HCT116 (cell line): ENCODE data around the gene DHRS12. TPM values are rescaled to one million over a fixed set of nuclear protein-coding genes. Genes with fewer than 3 reads are reported as not detected.

ENCODE experiments used
- ATAC-seq: fragments of 200-7000 bp; cut with Tn5 transposase; 2 replicates; pipeline ENCODE4 v1.9.1; 2020; ENCODE audit warnings: mild to moderate bottlenecking, moderate library complexity
- BruUV-seq: library from RNA; stranded (reverse); fragments of 400-500 nt; replicated peaks from 2 replicates; lab custom pipeline; 2021; lab: Mats Ljungman, UMichigan
- CTCF ChIA-PET: fragments of 300-600 bp; sonication (Branson Sonifier 250); formaldehyde crosslinking; loops from one replicate; lab custom pipeline; 2021; ENCODE audit warnings: antibody characterized with exemption; lab: Charles Lee
- POLR2A ChIA-PET: fragments of 300-600, 350-600 bp; sonication (Branson Sonifier 250); formaldehyde crosslinking; loops from one replicate; lab custom pipeline; 2021; ENCODE audit warnings: antibody characterized with exemption; lab: Charles Lee
- RAD21 ChIA-PET, 2 experiments: fragments of 300-600 bp; sonication (Branson Sonifier 250); formaldehyde crosslinking; loops; one replicate each; lab custom pipeline; 2023; ENCODE audit warnings: low total read pairs in 2 of 2; ENCODE audit not compliant: uncharacterized antibody in 2 of 2, unreplicated experiment in 2 of 2, low non-redundant PET in 1 of 2; lab: Charles Lee
- DNase-seq: peaks from one replicate; pipeline ENCODE4 v3.0.0-alpha.2; 2010; ENCODE audit warnings: low read depth, low spot score
- H2AFZ ChIP-seq: fragments of 200-600 bp; shearing (Covaris generic), sonication (generic); 2 replicates; pipeline ENCODE4 v1.6.1; 2017; ENCODE audit warnings: low read depth, mixed run types, mixed read lengths, antibody characterized with exemption, low read length; ENCODE audit not compliant: poor library complexity, severe bottlenecking
- H3K27ac ChIP-seq: 2 replicates; pipeline ENCODE4 v1.5.1; 2012; ENCODE audit warnings: low read depth, low read length
- H3K27me3 ChIP-seq: fragments of 200-600 bp; sonication (generic); 2 replicates; pipeline ENCODE4 v1.6.1; 2016; ENCODE audit warnings: mixed run types, low read length, mixed read lengths; ENCODE audit not compliant: insufficient read depth
- H3K36me3 ChIP-seq, 2 experiments: fragments of 200-500 bp in 1 of 2; fragments of 200-600 bp in 1 of 2; sonication (Bioruptor generic) in 1 of 2; sonication (generic) in 1 of 2; 2 replicates each; pipeline versions ENCODE4 v1.5.1 to v1.6.1; 2014 to 2016; ENCODE audit warnings: low read length in 2 of 2, inconsistent platforms in 1 of 2, mixed read lengths in 1 of 2, mixed run types in 1 of 2; ENCODE audit not compliant: insufficient read depth in 2 of 2, control insufficient read depth in 1 of 2
- H3K4me1 ChIP-seq, 2 experiments: fragments of 200-600 bp in 1 of 2; sonication (generic) in 1 of 2; 2 replicates each; pipeline versions ENCODE4 v1.5.1 to v1.6.1; 2012 to 2017; ENCODE audit warnings: low read length in 2 of 2, inconsistent platforms in 1 of 2, mild to moderate bottlenecking in 1 of 2, mixed read lengths in 1 of 2, mixed run types in 1 of 2, moderate library complexity in 1 of 2; ENCODE audit not compliant: insufficient read depth in 2 of 2, control insufficient read depth in 1 of 2
- H3K4me2 ChIP-seq: fragments of 200-600 bp; sonication (generic); 2 replicates; pipeline ENCODE4 v1.6.1; 2017; ENCODE audit warnings: mixed run types, low read length, mixed read lengths
- H3K4me3 ChIP-seq, 2 experiments: fragments of 200-600 bp in 1 of 2; sonication (generic) in 1 of 2; replicated peaks in 1 of 2; 2 replicates each; pipeline ENCODE4 v1.5.1; 2011 to 2016; ENCODE audit warnings: low read length in 2 of 2, control low read depth in 1 of 2, low read depth in 1 of 2, mild to moderate bottlenecking in 1 of 2, mixed read lengths in 1 of 2, mixed run types in 1 of 2
- H3K79me2 ChIP-seq: fragments of 200-600 bp; sonication (generic); 2 replicates; pipeline ENCODE4 v1.6.1; 2017; ENCODE audit warnings: mild to moderate bottlenecking, mixed run types, low read length, moderate library complexity, mixed read lengths; ENCODE audit not compliant: insufficient read depth
- H3K9ac ChIP-seq: fragments of 200-600 bp; sonication (generic); 2 replicates; pipeline ENCODE4 v1.6.1; 2016; ENCODE audit warnings: low read length, mixed read lengths
- H3K9me2 ChIP-seq: fragments of 200-600 bp; sonication (generic), shearing (Covaris generic); 2 replicates; pipeline ENCODE4 v1.6.1; 2017; ENCODE audit warnings: mixed run types, mild to moderate bottlenecking, moderate library complexity; ENCODE audit not compliant: insufficient read depth
- H3K9me3 ChIP-seq, 2 experiments: fragments of 200-500 bp in 1 of 2; fragments of 200-600 bp in 1 of 2; sonication (Bioruptor generic) in 1 of 2; sonication (generic) in 1 of 2; 2 replicates each; pipeline ENCODE4 v1.6.1; 2014 to 2017; ENCODE audit warnings: low read length in 2 of 2, mixed read lengths in 2 of 2, inconsistent platforms in 1 of 2, low read depth in 1 of 2, mild to moderate bottlenecking in 1 of 2, mixed run types in 1 of 2, moderate library complexity in 1 of 2; ENCODE audit not compliant: control insufficient read depth in 1 of 2, insufficient read depth in 1 of 2
- H4K20me1 ChIP-seq: fragments of 200-600 bp; sonication (generic), shearing (Covaris generic); 2 replicates; pipeline ENCODE4 v1.6.1; 2017; ENCODE audit warnings: mixed run types, mild to moderate bottlenecking, moderate library complexity; ENCODE audit not compliant: insufficient read depth
- CBX3 ChIP-seq: IDR thresholded peaks from 2 replicates; pipeline ENCODE4 v1.6.1; 2012; ENCODE audit warnings: low read depth
- ELF1 ChIP-seq: IDR thresholded peaks from 2 replicates; pipeline ENCODE4 v1.6.1; 2012; ENCODE audit warnings: low read depth, borderline replicate concordance
- EZH2 ChIP-seq: fragments of 200-600 bp; sonication (generic); IDR thresholded peaks from 2 replicates; pipeline ENCODE4 v1.6.1; 2017; ENCODE audit warnings: antibody characterized with exemption, mixed run types
- EZH2phosphoT487 ChIP-seq: fragments of 200-600 bp; IDR thresholded peaks from 2 replicates; pipeline ENCODE4 v1.6.1; 2018; ENCODE audit warnings: antibody characterized with exemption, borderline replicate concordance
- FOSL1 ChIP-seq: IDR thresholded peaks from 2 replicates; pipeline ENCODE4 v1.6.1; 2012; ENCODE audit warnings: low read depth
- JUND ChIP-seq: IDR thresholded peaks from 2 replicates; pipeline ENCODE4 v1.6.1; 2012
- POLR2AphosphoS5 ChIP-seq: IDR thresholded peaks from 2 replicates; pipeline ENCODE4 v1.6.1; 2011; ENCODE audit warnings: mild to moderate bottlenecking, low read depth, low read length, moderate library complexity
- SIN3A ChIP-seq: IDR thresholded peaks from 2 replicates; pipeline ENCODE4 v1.6.1; 2012; ENCODE audit warnings: low read depth
- SP1 ChIP-seq: IDR thresholded peaks from 2 replicates; pipeline ENCODE4 v1.6.1; 2012; ENCODE audit warnings: low read depth
- SRF ChIP-seq: IDR thresholded peaks from 2 replicates; pipeline ENCODE4 v1.6.1; 2012; ENCODE audit warnings: low read depth
- TCF7L2 ChIP-seq: IDR thresholded peaks from 2 replicates; pipeline ENCODE4 v1.7.0; 2011; ENCODE audit warnings: borderline replicate concordance, inconsistent platforms; ENCODE audit not compliant: insufficient read depth, insufficient read length; ENCODE audit errors: extremely low read depth
- YY1 ChIP-seq: IDR thresholded peaks from 2 replicates; pipeline ENCODE4 v1.6.1; 2011; ENCODE audit warnings: low read length, low read depth, moderate library complexity, mild to moderate bottlenecking; ENCODE audit not compliant: insufficient replicate concordance; ENCODE audit errors: extremely low read depth
- ZFX ChIP-seq: fragments of 450-650 bp; IDR thresholded peaks from 2 replicates; pipeline ENCODE4 v1.6.1; 2017
- ZNF274 ChIP-seq: fragments of 200-500 bp; sonication (Bioruptor generic); IDR thresholded peaks from 2 replicates; pipeline ENCODE4 v1.6.1; 2014; ENCODE audit warnings: mild to moderate bottlenecking, low read depth, low read length, inconsistent platforms
- intact Hi-C: fragments of 100-400 bp; cut with micrococcal nuclease; formaldehyde crosslinking; loops from 2 replicates; pipeline ENCODE4 v1.10.0; 2022
- total RNA-seq: library from RNA; stranded (reverse); gene quantifications from one replicate; pipeline ENCODE4 v1.2.1, GENCODE V29; 2021; ENCODE audit not compliant: unreplicated experiment
- TF ChIP-seq, protein P1 (sequence below): IDR thresholded peaks from 2 replicates; pipeline ENCODE4 v1.6.1; 2012
- TF ChIP-seq, protein P2 (sequence below): IDR thresholded peaks from 2 replicates; pipeline ENCODE4 v1.6.1; 2012
- TF ChIP-seq, protein P3 (sequence below): IDR thresholded peaks from 2 replicates; pipeline ENCODE4 v1.6.1; 2011; ENCODE audit warnings: mild to moderate bottlenecking, low read length, moderate library complexity; ENCODE audit not compliant: insufficient replicate concordance; ENCODE audit errors: extremely low read depth
- TF ChIP-seq, protein P4 (sequence below), 3 experiments: fragments of 200-600 bp in 1 of 3; sonication (generic) in 1 of 3; IDR thresholded peaks in 2 of 3; conservative IDR thresholded peaks in 1 of 3; 2 replicates each; pipeline ENCODE4 v1.5.1; 2012 to 2017; ENCODE audit warnings: low read depth in 2 of 3, low read length in 2 of 3, antibody characterized with exemption in 1 of 3, borderline replicate concordance in 1 of 3, control low read depth in 1 of 3, mild to moderate bottlenecking in 1 of 3, mixed read lengths in 1 of 3, mixed run types in 1 of 3, moderate library complexity in 1 of 3; ENCODE audit not compliant: insufficient read depth in 1 of 3

The DHRS12 gene
- total RNA-seq, 1 experiment from 2014 or later = 3.9 TPM

- TF ChIP-seq, protein P1, sequence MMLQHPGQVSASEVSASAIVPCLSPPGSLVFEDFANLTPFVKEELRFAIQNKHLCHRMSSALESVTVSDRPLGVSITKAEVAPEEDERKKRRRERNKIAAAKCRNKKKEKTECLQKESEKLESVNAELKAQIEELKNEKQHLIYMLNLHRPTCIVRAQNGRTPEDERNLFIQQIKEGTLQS = no peak
- no peak for TF ChIP-seq YY1
These were observed 42.2 kb downstream of the DHRS12 start (continued) for GRCh38 chr13:51761643-51762350.

DNA sequence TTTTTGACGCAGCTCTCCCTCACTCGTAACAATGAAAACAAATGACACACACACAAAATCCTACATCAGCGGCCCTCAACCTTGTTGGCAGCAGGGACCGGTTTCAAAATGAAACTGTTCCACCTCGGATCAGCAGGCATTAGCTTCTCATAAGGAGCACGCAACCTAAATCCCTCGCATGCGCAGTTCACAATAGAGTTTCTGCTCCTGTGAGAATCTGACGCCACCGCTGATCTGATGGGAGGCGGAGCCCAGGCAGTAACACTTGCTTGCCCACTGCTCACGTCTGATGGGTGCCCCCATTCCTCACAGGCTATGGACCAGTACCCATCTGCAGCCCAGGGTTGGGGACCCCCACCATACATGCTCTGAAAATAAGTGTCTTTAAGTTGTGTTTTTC is 43.4 kb downstream of the DHRS12 start:
- Histone ChIP-seq H3K9me3 (no peaks in the 10 kb centered on the region), H3K4me2 (no peak overlapping the region), H3K9ac (no peak overlapping the region), H3K36me3 (no peaks in the 10 kb centered on the region; a peak in 1 of 4 replicates), H3K4me3 (no peak overlapping the region), H3K79me2 (no peaks in the 10 kb centered on the region), H3K4me1 (peaks cover 5% of the 10 kb centered on the region in 2 experiments; a peak in 2 of 4 replicates), H3K27me3 (no peaks in the 10 kb centered on the region), H3K27ac (no peak overlapping the region), H4K20me1 (no peaks in the 10 kb centered on the region), H3K9me2 (no peaks in the 10 kb centered on the region), H2AFZ (no peak overlapping the region)
- TF ChIP-seq, protein P2, sequence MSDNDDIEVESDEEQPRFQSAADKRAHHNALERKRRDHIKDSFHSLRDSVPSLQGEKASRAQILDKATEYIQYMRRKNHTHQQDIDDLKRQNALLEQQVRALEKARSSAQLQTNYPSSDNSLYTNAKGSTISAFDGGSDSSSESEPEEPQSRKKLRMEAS = no peak
- TF ChIP-seq SP1 (no peak), TCF7L2 (no peak), EZH2 (no peak), JUND (no peak), ELF1 (no peak), ZNF274 (no peak), FOSL1 (no peak), YY1 (no peak), EZH2phosphoT487 (no peak), CBX3 (no peak), SRF (no peak), POLR2AphosphoS5 (no peak), SIN3A (no peak), ZFX (no peak)
- TF ChIP-seq, protein P3, sequence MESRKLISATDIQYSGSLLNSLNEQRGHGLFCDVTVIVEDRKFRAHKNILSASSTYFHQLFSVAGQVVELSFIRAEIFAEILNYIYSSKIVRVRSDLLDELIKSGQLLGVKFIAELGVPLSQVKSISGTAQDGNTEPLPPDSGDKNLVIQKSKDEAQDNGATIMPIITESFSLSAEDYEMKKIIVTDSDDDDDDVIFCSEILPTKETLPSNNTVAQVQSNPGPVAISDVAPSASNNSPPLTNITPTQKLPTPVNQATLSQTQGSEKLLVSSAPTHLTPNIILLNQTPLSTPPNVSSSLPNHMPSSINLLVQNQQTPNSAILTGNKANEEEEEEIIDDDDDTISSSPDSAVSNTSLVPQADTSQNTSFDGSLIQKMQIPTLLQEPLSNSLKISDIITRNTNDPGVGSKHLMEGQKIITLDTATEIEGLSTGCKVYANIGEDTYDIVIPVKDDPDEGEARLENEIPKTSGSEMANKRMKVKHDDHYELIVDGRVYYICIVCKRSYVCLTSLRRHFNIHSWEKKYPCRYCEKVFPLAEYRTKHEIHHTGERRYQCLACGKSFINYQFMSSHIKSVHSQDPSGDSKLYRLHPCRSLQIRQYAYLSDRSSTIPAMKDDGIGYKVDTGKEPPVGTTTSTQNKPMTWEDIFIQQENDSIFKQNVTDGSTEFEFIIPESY = no peak
- TF ChIP-seq, protein P4, sequence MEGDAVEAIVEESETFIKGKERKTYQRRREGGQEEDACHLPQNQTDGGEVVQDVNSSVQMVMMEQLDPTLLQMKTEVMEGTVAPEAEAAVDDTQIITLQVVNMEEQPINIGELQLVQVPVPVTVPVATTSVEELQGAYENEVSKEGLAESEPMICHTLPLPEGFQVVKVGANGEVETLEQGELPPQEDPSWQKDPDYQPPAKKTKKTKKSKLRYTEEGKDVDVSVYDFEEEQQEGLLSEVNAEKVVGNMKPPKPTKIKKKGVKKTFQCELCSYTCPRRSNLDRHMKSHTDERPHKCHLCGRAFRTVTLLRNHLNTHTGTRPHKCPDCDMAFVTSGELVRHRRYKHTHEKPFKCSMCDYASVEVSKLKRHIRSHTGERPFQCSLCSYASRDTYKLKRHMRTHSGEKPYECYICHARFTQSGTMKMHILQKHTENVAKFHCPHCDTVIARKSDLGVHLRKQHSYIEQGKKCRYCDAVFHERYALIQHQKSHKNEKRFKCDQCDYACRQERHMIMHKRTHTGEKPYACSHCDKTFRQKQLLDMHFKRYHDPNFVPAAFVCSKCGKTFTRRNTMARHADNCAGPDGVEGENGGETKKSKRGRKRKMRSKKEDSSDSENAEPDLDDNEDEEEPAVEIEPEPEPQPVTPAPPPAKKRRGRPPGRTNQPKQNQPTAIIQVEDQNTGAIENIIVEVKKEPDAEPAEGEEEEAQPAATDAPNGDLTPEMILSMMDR (IDR thresholded peaks at IDR 0.05 in 2 of 3, conservative IDR thresholded peaks at IDR 0.05 in 1 of 3; ENCODE audit: borderline replicate concordance in 1 of 3, insufficient read depth in 1 of 3, low read depth in 2 of 3, low read length in 2 of 3) = no peak
- TF ChIP-seq, protein P1 = no peak
- ChIA-PET RAD21 (no interaction called here), CTCF (interaction anchor here (0.6 kb wide), 1 partner anchor 118 kb away, joined by 3 read pairs; no protein-coding TSS in a partner anchor), POLR2A (interaction anchor here (0.9 kb wide), 1 partner anchor 307 kb away, joined by 3 read pairs; the partner anchor contains the start of gene INTS6)
- ATAC-seq = no peak
- intact Hi-C loops = no loop called here
- no TSS peak for BruUV-seq
- no peak for DNase-seq
